Activated CD8-positive, alpha-beta T cell treated with anti-CD3 and anti-CD28 coated beads for 36 hours (primary cell): ENCODE results near the gene C1orf21. TPM values are rescaled to one million over a fixed set of nuclear protein-coding genes. Genes with fewer than 3 reads are reported as not detected.

ENCODE experiments used
- ATAC-seq: fragments of 200-7000 bp; cut with Tn5 transposase; one replicate; pipeline ENCODE4 v1.10.0; 2021; ENCODE audit warnings: mild to moderate bottlenecking, moderate library complexity
- CTCF ChIA-PET: fragments of 350-600 bp; sonication (Branson Sonifier 250); formaldehyde crosslinking; loops from one replicate; lab custom pipeline; 2021; ENCODE audit warnings: antibody characterized with exemption; lab: Charles Lee
- POLR2A ChIA-PET: fragments of 350-600 bp; sonication (Branson Sonifier 250); formaldehyde crosslinking; loops from one replicate; lab custom pipeline; 2021; ENCODE audit warnings: antibody characterized with exemption; lab: Charles Lee
- DNase-seq: peaks from one replicate; pipeline ENCODE4 v3.0.0-alpha.2; 2020
- H3K27ac Mint-ChIP-seq: one replicate; pipeline ENCODE4 v1.8.0; 2021; ENCODE audit warnings: mild to moderate bottlenecking, mixed read lengths
- H3K27me3 Mint-ChIP-seq: one replicate; pipeline ENCODE4 v1.8.0; 2021; ENCODE audit warnings: mixed read lengths
- H3K36me3 Mint-ChIP-seq: one replicate; pipeline ENCODE4 v1.8.0; 2021; ENCODE audit warnings: low read depth, mixed read lengths
- H3K4me1 Mint-ChIP-seq: one replicate; pipeline ENCODE4 v1.8.0; 2021; ENCODE audit warnings: low read depth, mixed read lengths
- H3K4me3 Mint-ChIP-seq: one replicate; pipeline ENCODE4 v1.8.0; 2021; ENCODE audit warnings: mild to moderate bottlenecking, moderate library complexity, mixed read lengths
- H3K9me3 Mint-ChIP-seq: one replicate; pipeline ENCODE4 v1.8.0; 2021; ENCODE audit warnings: mixed read lengths
- CTCF ChIP-seq: fragments of 200-600 bp; IDR thresholded peaks from one replicate; pipeline ENCODE4 v1.8.0; 2022; ENCODE audit warnings: antibody characterized with exemption, mild to moderate bottlenecking
- intact Hi-C: fragments of 100-400 bp; cut with micrococcal nuclease; formaldehyde crosslinking; loops from one replicate; pipeline ENCODE4 v1.10.0; 2022
- total RNA-seq, 2 experiments: library from RNA; stranded (reverse); gene quantifications; one replicate each; pipeline ENCODE4 v1.2.3, GENCODE V29; 2021

C1orf21 gene
- total RNA-seq, 2 experiments from 2014 or later, result 3.8 to 4.6 TPM

GRCh38 chr1:184632415-184633175 is 245.8 kb downstream of the C1orf21 start:
- ATAC-seq (no peak), DNase-seq (no peak)
- no peaks in the 10 kb centered on the region for H3K4me1 Mint-ChIP-seq
- POLR2A ChIA-PET, result no interaction called here
- no peak for TF ChIP-seq CTCF
- H3K9me3 Mint-ChIP-seq, result no peaks in the 10 kb centered on the region
- CTCF ChIA-PET, result no interaction called here
- intact Hi-C loops, result no loop called here
- no peaks in the 10 kb centered on the region for H3K27me3 Mint-ChIP-seq
- no peaks in the 10 kb centered on the region for H3K36me3 Mint-ChIP-seq
- H3K27ac Mint-ChIP-seq, result no peak overlapping the region
- no peak overlapping the region for H3K4me3 Mint-ChIP-seq

- POLR2A ChIA-PET, result no interaction called here
- no peaks in the 10 kb centered on the region for H3K9me3 Mint-ChIP-seq
Measured at GRCh38 chr1:184633785-184634184, 247.0 kb downstream of the C1orf21 start.

GRCh38 chr1:184634296-184634695 is 247.5 kb downstream of the C1orf21 start:
- POLR2A ChIA-PET, result no interaction called here
- ATAC-seq, result no peak
- Mint-ChIP-seq H3K9me3 (no peaks in the 10 kb centered on the region), H3K27ac (no peak overlapping the region), H3K4me1 (no peaks in the 10 kb centered on the region), H3K36me3 (no peaks in the 10 kb centered on the region), H3K4me3 (no peak overlapping the region), H3K27me3 (peaks cover 1% of the 10 kb centered on the region)
- DNase-seq, result no peak
- intact Hi-C loops, result no loop called here
- TF ChIP-seq CTCF, result no peak
- CTCF ChIA-PET, result no interaction called here

More at GRCh38 chr1:184633785-184634184, 247.0 kb downstream of the C1orf21 start:
- CTCF ChIA-PET, result no interaction called here
- H3K4me1 Mint-ChIP-seq, result no peaks in the 10 kb centered on the region
- H3K27me3 Mint-ChIP-seq, result peaks cover 1% of the 10 kb centered on the region
- DNase-seq, result no peak
- no peak for ATAC-seq
- H3K27ac Mint-ChIP-seq, result no peak overlapping the region
- no peak overlapping the region for H3K4me3 Mint-ChIP-seq
- no peaks in the 10 kb centered on the region for H3K36me3 Mint-ChIP-seq
- no peak for TF ChIP-seq CTCF
- intact Hi-C loops, result no loop called here

- ChIA-PET CTCF (no interaction called here), POLR2A (no interaction called here)
- peaks cover 1% of the 10 kb centered on the region for H3K27me3 Mint-ChIP-seq
- H3K27ac Mint-ChIP-seq, result no peak overlapping the region
- H3K4me1 Mint-ChIP-seq, result no peaks in the 10 kb centered on the region
- no peaks in the 10 kb centered on the region for H3K9me3 Mint-ChIP-seq
- H3K4me3 Mint-ChIP-seq, result no peak overlapping the region
- no peak for ATAC-seq
- no peaks in the 10 kb centered on the region for H3K36me3 Mint-ChIP-seq
- TF ChIP-seq CTCF, result no peak
- intact Hi-C loops, result no loop called here
- DNase-seq, result no peak
Measured at GRCh38 chr1:184635347-184635979, 248.6 kb downstream of the C1orf21 start.

- peaks cover 4% of the 10 kb centered on the region for H3K27me3 Mint-ChIP-seq
- H3K9me3 Mint-ChIP-seq, result no peaks in the 10 kb centered on the region
- ChIA-PET CTCF (no interaction called here), POLR2A (no interaction called here)
- no peaks in the 10 kb centered on the region for H3K4me1 Mint-ChIP-seq
- TF ChIP-seq CTCF, result no peak
- H3K36me3 Mint-ChIP-seq, result no peaks in the 10 kb centered on the region
- ATAC-seq (no peak), DNase-seq (no peak)
- H3K27ac Mint-ChIP-seq, result no peak overlapping the region
- intact Hi-C loops, result no loop called here
- no peak overlapping the region for H3K4me3 Mint-ChIP-seq
Measured at GRCh38 chr1:184635980-184636431, 249.2 kb downstream of the C1orf21 start.
